NCI-H774 (cell line): Measurements from ENCODE around the gene PARS2.

Experiments used
- DNase-seq: peaks from one replicate; lab custom pipeline; 2025; lab: John Stamatoyannopoulos, UW

Gene PARS2

DNA sequence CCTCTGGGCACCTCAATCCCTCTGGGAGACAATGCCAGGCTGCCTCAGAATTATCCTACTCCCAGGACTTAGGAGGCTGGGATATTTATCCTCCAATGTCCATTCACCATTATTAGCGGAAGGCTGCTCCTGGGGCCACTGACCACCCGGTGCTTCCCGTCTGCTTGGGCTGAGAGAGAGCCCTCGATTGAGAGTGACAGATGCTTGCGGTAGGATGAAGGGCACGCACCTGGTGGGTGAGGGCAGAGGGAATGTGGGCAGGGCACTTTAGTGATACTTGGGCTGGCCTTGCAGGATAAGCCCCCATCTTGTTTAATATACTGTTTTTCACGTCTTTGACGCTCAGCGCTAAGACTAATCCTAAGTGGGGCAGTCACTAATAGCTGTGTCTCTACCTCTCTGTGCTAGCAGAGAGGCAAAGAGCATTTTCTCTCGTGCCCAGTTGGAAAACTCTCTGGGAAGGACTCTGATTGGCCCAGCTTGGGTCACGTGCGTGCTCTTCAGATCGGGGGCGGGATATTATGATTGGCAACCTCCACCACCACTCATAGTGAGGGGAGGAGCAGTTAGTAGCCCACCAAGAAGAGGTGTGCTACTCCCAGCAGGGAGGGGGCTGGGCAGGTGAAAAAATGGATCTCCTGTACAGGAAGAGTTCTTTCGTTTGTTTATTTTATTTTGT lies 10.6 kb upstream of the PARS2 start:
- peak; percentile 25 for DNase-seq

DNA sequence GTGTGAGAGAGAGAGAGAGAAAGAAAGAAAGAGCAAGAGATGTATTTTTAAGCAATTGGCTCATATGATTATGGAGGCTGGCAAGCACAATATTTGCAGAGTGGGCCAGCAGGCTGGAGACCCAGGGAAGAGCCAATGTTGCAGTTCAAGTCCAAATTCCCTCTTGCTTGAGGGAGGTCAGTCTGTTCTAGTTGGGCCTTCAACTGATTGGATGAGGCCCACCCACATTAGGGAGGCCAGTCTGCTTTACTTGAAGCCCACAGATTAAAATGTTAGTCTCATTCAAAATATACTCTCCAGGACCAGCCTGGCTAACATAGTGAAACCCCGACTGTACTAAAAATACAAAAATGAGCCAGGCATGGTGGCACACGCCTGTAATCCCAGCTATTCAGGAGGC lies 8.6 kb upstream of the PARS2 start:
- no peak for DNase-seq

DNA sequence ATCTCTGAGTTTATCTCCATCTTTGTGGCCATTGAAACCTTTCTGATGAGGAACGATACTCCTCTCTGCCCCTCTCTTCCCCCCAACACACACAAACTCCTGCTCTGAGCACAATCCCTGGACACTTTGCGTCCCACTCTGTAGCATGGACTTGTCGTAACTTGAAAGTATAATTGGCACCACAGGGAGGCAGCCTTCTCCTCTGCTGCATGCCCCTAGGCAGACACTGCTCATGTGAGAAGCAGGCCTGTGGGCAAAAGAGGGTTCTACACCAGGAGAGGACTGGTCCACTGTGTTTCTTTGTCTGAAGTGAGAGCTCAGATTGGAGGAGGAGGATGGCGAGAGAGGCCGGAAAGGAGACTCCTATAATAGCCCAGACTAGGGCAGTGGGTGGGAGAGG lies 3.8 kb upstream of the PARS2 start:
- DNase-seq, result no peak

DNA sequence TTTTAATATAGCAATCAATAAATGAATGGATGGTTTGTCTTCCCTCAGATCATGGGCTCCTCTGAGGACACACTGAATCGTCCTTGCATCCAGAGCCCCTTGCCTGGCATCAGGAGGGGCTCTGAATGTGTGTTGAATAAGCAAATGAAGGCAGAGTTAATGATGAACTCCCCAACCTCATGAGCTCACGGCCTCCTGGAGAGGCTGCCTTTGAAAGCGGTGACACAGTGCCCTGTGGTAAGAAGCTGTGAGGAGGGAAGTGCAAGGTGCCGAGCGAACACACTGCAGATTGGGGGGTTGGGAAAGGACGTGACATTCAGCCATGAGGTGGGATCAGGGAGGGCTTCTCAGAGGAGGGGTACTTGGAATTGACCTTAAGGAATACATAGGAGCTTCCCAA lies 3.2 kb upstream of the PARS2 start:
- DNase-seq, result no peak

DNA sequence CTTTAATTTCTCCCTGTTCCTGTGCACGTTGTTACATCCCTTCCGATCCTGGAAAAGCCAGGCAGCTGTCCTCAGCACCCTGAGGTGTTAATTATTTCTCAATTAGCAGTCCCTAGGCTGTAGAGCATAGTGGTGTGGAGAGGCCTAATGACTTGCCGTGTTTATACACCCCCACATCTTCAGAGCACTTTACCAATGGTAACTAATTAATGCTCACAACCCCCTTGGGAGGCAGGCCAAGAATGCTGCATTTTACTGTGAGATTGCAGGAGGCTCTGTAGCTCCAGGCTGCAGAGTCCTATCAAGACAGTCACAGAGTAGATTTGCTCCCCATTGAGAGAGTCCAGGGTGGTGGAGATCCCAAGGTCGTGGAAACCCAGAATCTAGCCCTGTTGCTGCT lies 2.4 kb upstream of the PARS2 start:
- DNase-seq, result no peak

DNA sequence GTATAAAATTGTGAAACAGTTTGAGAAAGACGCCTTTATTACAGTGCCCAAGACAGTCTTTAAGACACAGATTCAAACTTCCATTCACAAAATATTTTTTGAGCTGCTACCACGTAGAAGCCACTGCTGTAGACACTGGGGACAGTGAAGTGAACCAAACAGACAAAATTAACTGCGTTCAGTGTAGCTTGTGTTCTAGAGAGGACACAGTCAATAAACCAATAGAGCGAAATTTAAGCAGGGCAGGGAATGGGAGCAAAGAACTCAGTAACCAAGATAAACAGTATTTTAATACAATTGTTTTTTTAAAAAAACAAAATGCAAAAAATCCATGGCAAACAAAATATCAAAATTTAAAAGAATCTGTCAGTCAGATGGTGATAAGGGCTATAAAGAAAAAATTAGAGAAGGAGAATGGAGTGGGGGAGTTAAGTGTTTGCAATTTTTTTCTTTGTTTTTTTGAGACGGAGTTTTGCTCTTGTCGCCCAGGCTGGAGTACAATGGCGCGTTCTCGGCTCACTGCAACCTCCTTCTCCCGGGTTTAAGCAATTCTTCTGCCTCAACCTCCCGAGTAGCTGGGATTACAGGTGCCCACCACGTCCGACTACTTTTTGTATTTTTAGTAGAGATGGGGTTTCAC lies 719 bp upstream of the PARS2 start:
- DNase-seq, result no peak

DNA sequence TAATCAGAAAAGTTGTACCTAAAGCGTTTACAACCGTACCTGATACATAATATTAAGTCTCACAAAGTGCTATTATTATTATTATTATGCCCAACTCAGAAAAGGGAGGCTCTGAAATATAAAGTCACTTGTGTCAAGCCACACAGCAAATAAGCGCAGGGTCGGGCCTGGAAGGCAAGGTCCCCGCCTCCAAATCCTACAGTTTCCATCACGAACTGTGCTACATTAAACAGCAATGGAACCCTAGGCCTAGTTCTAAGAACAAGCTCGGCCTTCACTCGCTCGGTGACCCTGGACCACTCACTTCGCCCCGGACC lies 549 bp downstream of the PARS2 start:
- DNase-seq, result no peak

DNA sequence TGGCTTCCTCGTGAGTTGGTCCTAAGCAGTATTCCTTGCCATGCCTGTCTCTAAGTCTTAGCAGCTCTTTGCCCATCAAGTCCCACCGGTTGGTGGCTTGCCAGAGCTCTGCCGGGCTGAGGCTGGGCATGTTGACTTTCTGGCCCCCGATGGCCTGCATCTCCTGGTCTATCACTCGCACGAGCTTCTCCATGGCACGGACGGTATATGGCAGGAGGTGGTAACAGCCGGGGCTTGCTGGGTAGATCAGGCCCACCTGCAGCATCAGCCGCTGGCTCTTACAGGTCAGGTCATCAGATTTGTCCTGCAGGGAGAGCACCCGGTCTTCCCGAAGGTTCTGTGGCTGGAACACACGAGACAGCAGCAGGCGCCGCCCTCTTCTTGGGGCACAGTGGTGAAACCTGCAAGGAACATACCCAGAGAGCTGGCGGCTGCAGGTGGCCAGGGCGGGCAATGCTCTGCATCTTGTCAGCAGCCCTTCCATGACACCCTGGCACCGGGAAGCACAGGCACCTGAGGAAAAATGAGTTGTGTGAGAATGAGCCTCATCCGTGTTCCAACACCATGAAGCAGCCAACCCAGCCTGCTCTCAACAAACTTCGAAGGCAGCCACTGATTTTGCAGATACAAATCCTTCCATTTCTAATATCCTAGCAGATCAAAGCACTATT lies 5.5 kb downstream of the PARS2 start:
- no peak for DNase-seq

DNA sequence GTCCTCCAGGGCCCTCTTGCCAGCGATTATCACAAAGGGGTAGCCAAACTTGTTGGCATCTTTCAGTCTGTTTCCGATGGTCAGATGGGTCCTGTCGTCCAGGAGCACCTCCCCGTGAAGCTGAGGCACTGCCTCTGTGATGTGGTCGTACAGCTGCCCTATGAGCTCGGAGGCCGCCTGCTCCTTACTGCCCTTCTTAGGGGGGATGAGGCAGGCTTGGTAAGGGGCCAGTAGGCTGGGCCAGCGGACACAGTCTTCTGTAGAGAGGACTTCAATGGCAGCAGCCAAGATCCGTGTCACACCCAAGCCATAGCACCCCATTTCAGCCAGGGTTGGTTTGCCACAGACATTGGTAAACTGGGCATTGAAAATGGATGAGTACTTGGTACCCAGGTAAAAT lies 6.5 kb downstream of the PARS2 start:
- DNase-seq, result no peak

DNA sequence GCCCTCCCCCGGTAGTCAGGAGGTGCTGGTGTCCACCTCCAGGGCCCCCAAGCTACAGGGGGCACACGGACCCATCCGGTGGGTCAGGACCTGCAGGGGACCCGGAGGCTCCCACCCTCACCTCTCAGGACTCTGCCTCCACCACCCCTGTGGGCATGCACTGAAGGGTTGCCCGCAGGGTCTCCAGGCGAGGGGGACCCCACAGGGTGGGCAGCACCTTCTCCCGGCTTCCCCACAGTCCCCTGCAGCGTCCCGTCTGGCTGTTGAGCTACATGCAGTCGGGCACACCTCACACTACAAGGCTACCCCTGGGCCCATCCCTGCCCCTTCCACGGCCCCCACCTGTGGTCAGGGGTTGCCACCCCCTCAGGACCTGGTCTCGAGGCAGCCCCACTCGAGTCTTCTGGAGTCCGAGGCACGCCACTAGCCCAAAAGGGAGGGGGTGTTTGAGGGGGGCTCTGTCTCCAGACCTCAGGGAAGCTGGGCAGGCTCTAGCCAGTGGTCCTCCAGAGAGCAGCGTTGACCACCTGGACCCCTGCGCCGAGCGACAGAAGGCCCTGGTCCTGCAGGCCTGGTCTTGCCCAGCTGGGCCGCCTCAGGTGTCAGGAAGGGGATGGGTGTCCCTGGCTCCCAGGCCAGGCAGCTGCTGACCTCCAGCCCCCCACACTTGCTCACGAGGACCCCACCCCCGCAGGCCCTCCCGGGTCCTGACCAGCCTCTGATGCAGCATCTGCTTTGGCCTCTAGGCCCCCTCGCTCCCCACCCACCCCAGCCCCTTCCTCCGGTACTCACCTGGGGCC lies 9.6 kb downstream of the PARS2 start:
- DNase-seq, result no peak

DNA sequence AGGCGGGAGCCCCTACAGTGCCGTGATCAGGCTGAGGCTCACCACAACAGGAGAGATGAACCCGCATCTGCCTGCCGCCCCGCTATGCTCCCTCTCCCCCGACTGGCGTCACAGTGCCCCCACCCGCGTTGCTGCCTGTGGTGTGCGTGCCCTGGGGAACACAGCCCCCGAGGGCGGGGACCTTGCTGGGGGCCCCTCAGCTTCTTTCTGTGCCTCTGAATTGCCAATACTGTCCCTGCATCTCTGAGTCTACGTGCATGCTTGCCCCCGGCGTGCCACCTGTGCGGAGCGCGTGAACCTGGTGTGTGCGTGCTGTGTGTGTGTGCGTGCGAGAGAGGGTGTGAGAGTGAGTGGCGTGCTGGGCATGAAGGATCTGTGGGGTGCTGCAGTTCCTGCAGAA lies 10.3 kb downstream of the PARS2 start:
- no peak for DNase-seq

DNA sequence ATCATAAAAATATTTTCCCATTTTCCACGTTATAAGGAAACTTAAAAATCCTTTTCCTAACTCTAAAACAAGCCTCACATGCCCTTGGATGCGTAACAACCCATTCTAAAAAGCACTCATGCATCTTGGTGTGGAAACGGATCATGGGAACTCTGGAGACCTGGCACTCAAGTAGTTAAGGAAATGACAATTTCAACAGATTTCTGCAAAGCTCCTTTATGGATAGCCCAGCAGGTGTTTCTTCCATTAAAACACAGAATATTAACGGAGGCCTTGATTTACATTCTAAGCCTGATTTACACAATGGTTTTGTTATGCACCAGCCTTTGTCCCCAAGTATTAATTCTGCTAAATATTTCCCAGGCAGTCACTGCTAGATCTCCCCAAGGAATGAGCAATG lies 12.9 kb downstream of the PARS2 start:
- DNase-seq, result no peak

DNA sequence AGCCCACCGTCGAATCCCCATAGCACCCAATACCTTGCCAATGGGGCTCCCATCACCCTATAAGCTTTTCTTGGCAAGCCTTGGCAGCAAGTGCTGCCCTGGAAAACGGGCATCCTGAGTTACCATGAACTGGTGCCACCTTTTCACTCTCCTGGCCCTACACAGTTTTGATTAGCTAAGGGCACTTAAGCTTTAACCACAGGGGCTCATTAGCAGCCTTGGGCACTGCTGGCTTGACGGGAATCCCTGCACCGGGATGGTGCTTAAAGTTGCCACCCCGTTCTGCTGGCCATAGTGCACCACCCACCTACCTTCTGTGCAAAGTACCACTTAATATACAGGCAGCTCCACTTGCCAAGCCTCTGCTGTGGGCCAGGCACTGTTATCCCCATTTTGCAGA lies 13.7 kb downstream of the PARS2 start:
- no peak for DNase-seq

DNA sequence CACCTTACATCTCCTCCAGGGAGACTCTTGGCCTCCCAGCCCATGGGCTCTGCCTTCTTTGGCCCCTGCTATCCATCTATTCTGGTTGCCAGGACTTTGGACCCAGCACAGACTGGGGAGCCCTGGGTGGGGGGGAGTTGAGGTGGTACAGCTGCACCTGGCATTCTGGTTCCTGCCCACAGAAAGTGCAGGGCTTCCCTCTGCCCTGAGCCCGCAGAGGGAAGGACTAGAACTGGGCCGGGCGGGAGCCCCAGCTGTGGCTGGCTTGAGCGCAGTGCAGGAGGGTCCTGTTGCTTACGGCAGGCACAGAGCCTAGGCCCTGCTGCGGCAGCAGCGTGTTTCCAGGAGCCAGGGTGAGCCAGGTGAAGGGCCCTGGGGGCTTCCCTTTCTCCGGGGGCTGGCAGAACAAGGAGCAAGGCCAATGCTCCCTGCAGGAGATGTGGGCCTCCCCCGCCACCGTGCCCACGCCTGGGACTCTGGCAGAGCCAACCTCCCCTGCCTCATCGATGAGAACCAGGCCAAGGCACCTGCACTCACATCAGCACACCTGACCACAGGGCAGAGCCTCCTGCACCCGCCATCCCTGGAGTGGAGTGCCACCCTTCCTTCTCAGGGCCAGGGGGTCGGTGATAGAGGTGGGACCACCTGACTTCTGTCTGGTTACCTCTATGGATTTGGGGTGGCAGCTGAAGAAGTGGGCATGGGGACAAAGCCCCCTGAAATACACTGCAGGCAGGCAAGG lies 16.1 kb downstream of the PARS2 start:
- no peak for DNase-seq

DNA sequence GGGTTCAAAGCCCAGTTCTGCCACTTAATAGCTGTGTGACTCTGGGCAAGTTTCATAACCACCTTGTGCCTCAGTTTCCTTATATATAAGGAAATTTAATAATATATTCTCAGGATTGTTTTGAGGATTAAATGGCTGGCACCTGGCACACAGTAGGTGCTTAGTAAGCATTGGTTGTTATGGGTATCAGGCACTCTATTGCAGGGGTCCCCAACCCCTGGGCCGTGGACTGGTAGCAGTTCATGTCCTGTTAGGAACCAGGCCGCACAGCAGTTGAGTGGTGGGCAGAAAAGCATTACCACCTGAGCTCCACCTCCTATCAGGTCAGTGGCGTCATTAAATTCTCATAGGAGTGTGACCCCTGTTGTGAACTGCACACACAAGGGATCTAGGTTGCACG lies 18.5 kb downstream of the PARS2 start:
- DNase-seq, result no peak

DNA sequence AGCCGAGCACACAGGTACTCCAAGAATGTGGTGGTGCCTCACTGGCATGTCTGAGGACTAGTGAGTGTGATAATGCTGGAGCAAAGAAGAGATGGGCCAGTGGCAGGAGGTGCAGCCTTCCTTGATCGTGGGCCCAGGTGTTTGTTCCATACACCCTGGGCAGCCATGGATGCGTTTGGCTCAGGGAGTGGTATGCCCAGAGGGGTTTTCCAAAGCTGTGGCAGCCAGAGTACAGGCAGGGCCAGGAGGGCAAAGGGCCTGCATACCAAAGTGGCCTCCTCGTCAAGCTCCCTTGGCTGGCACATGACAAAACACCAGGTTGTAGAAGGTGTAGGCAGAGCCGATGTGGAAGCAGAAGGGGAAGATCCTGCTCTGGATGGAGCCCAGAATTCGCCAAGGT lies 19.0 kb downstream of the PARS2 start:
- DNase-seq, result no peak

DNA sequence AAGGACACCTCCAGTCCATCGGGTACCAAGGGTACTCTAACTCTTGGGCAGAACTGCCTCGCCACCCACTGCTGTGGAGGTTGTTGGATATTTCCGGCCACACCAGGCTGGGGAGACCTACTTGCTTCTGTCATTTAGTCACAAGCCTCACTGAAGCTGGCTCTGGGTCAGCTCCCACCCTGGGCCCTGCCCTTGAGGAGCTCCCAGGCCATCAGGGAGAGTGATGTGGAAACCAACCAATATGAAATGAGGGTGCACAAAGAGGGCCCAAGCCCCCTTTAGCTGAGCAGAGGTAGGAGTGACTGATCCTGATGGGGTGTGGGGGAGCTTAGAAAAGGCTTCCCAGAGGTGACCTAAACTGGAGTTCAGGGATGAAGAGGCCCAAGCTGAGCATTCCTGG lies 19.6 kb downstream of the PARS2 start:
- no peak for DNase-seq

DNA sequence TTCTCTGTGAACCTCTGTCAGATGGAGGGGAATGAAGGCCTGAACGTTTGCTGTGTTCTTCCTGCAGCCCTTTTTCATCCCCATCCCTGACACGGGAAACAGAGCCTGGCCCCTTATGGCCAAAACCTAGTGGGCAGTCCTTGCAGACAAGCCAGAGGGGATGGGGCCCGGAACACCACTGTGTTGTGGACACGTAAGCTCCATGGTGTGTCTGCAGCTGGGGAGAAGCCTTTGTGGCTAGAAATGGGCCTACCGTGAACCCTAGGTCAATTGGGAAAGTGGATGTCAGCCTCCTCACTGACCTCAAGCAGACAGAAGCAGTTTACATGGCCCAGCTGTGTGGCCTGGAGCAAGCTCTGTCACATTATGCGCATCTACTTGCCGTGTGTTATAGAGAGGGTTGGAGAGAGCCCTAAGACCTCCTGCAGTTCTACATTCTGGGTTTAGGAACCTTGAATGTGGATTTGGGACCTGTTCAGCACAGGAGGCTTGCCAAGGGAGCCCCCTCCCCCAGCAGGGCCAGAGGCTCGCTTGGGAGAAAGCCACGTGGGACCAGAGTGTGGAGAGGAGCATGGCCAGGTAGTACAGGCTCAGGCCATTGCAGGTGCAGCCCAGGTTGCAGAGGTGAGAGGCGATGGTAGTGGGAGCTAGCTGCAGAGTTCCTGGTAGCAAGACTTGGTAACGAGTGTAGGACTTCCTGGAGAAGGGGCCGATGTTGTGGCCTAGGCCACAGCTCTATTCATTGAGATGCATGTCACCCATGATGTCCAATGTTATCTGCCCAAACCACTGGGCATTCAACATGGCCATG lies 20.7 kb downstream of the PARS2 start:
- DNase-seq, result no peak

DNA sequence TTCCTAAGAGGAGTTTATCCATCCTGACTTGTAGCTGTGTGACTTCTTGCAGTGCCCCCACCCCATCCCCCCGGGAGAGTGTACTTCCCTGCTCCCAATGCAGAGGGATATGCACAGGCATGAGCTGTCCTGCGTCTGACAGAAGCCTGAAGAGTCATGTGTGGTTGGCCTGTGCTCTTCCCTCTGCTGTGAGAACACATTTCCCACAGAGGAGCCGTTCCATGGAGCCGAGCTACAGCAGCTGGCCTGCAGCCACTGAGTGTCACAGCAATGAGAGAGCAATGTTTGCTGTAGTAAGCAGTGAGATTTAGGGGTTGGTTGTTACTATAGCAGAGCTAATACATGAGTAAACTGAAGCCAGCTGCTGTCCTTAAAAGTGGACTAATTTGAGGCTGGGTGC lies 22.0 kb downstream of the PARS2 start:
- DNase-seq, result no peak

DNA sequence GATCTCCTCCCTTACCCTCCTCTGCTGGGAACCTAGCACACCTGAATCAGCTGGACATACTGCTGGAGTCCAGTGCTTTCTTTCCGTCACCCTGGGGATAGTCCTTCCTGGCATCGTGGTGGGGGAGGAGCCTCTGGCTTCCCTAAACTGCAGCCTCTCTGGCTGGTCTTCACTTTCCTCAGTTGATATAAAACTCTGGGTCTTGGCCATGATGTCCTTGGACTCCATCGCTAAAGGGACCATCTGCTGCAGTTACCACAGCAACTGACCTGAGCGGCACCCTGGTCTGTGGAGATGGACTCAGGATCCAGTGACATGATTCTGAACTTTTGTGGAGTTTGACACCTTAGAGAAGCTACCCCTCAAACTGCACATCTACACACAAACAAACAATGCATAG lies 22.8 kb downstream of the PARS2 start:
- DNase-seq, result no peak

DNA sequence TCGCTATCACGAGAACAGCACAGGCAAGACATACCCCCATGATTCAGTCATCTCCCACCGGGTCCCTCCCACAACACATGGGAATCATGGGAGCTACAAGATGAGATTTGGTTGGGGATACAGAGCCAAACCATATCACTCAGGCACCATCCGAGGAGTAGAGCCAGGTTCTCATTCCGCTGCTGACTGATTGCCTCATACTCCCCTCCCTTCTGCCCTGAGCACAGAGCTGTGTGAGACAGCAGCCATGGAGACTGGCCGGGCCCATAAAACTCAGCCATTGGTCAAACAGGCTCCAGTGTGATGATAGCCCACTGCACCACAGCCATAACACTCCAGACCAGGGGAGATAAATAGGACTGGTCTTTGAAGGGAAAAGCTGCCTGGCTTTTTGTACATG lies 26.1 kb downstream of the PARS2 start:
- no peak for DNase-seq

DNA sequence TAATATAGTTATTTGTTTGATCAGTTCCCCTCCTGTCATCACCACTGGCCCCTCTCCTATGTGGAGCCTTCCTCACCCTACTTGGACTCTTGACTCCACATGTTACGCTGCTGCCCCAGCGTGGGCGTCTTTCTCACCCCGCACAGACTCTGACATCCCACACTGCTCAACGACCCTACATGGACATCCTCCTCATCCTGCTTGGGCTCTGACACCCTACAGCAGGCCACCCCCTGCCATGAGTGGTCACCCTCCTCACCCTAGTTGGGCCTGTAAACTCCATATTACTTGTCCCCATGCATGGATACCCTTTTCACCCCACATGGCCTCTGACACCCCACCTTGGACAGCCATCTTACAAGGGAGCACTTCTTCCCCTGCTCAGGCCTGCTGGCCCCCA lies 27.6 kb downstream of the PARS2 start:
- no peak for DNase-seq
